ENCODE measurements around the gene BMAL1.

The BMAL1 gene

DNA sequence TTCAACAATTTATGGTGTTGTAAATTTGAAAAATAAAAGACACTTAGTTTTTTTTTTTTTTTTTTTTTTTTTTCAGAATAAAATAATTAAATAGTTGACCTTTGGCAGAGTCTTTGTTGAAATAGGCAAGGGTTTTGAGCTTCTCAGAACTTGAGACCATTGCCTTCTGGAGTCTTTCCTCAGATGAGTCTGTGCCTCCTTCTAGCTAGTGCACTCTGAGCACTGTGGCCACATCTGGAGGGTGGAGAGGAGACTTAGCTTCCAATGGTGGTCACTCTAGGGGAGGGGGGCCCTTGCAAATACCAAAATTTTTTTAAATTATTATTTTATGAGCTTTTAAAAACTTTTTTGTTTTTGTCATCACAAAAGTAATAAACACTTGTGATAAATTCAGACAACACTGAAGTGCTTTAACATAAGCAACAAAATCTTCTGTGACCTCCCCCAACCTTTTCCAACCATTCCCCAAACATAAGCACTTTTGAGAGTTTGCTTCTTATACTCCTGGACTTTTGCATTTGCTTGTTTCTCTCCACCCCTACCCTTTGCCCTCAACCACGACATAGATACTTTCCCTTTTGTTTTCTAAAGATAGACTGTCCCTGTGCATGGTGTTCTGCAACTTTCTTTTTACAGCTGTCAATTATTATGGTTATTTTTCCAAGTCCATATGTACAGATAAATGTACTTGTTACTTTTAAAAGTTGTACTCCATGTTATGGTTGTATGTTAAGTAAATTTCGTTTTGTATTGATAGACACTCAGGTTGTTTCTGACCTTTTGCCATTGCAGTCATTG is 41.1 kb downstream of the BMAL1 start:
- DNase-seq, result no peak

DNA sequence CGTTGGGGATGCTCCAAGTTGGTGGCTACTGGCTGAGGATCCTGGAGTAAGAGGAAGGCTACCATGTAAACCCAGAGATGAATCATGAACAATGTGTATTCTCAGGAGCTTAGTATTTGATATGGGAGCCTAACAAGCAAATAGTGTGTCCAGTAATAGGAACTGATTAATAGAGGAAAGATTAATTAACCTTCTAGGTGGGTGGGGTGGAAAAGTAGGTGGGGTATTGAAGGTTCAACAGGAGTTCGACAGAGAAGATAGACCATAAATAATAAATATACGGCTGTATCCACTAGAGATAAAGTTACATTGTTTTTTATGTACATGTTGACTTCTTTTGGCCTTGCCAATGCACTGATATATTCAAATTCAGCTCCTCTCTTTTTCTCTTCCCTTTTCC is 43.1 kb downstream of the BMAL1 start:
- no peak for DNase-seq

DNA sequence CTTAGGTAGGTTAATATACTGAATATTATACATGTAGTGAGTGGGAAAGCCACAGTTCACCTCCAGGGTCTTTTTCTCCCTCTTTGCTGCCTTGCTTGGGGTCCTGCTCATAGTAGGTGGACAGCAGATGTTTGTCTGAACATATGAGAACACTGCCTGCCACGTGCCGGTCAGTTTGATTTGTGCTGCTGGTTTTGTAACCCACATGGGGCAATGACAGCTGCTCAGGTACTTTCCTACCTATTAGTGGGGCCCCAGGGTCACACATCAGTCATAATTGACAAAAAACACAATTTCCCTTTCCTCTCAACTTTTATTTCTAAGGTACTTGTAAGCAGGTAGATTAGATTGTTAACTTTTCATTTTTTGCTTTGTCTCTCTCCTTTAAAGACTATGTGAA is 43.8 kb downstream of the BMAL1 start:
- DNase-seq, result no peak

DNA sequence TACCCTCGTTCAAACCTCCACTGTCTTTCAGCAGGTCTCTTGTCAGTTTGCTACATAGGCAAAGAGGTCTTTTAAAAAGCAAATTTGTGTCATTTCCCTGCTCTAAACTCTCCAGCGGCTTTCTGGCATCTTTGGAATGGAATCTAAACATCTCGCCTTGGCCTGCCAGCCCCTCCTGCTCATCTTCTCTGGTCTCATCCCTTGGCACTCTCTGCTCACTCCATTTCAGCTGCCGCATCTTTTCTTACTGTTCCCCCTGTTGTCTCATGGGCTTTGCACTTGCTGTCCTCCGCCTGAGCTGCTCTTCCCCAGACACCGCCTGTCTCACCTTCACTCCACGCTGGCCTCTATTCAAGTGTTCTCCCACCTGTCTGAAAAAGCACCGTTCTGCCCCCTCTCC is 46.6 kb downstream of the BMAL1 start:
- DNase-seq, result no peak

DNA sequence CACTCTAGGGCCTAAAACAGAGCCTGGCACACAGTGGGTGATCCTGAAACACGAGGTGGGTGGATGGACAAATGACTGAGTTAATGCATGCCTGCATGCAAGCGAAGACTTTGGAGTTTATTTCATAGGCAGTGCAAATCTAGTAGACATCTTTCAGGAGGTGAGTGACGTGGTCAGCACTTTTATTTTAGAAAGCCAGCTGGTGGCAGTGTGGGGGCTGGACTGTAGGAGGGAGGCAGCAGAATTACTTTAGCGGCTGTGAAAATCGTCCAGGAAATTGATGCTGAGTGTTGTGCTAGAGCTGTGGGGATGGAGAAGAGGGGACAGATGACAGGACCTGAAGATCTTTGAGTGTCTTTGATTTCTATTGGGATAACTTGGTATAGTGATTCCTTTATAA is 47.1 kb downstream of the BMAL1 start:
- DNase-seq, result peak; percentile 19

DNA sequence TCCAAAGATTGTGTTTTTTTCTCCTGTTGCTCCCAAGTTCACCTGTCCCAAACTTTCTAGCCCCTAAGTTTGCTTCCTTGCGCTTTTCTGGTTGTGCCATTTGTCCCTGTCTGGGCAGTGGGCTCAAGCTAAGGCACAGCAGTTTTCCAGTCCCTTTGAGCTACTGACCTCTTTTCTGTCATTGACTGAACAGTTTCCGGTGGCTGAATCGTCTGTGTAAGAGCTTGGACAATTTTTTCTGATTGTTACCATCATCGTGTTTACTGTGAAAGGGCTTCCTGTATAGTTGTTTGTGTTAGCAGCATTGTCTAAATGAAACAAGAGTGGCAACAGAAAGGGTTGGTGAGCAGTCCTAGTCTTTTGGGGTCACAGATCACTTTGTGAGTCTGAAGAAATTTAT is 49.8 kb downstream of the BMAL1 start:
- DNase-seq, result no peak

DNA sequence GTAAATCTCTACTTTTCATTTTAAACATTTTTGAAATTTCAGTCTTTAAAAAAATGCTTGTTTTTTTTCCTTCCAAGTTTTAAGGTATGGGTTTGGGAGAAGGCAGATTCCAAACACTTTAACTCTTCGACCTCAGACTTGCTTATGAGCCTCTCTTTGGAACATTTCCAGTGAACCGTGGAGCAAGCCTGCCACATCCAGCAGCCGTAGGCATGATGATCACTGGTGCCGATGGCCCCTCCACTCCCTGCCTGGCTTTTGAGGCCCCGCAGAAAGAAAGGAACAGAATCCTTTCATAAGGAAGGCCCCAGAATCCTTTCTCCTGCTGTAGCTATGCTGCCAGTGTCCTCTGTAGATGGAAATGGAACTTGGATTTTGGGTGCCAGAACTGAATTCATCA is 50.7 kb downstream of the BMAL1 start:
- no peak for DNase-seq

DNA sequence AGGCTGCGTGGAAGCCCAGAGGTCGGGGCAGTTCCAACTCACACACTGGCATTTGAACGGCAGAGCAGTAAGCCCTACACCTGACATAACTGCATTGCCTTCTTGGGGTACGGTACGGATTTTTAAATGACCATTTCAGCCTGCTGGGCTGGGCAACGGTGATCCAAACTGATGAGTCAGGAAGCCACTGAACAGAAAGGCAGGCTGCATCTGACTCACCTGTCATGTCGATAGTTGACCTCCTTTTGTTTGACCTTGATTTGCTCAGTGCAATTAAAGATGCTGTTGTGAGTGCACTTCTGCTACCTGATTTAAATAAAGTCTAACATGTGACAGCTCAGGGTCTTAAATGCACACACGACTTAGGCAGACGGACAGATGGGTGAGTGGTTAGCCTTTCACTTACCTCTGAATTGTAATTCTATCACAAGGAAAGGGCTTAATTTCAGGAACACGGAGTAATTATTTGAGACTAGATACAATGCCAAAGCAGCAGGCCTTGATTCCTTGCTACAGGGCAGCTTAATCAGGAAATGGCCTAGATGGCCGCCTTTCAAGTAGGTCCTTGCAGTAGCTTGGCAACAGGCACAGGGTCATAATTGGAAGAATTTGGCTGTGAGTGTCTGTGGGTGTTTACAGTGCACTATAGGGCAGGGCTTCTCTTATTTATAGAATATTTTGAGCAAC is 52.2 kb downstream of the BMAL1 start:
- peak; percentile 81 for DNase-seq

DNA sequence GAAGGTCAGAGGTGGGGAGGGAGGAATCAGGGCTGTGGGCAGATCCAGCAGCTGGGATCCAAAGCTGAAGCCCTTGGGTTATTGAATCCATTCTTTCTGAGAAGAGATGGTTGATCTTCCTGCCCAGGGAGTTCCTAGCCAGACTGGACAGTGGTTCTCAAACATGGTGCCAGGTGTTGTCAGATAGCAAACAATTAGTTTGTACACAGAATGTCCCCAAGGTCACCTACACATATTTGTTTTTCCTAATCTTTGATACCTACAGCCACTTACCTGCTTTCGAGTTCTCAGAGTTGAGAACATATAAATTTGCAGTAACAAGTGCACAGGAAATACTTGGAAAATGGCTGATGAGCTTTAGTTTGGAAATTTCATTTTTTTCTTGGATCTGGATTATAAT is 54.5 kb downstream of the BMAL1 start:
- DNase-seq, result no peak

DNA sequence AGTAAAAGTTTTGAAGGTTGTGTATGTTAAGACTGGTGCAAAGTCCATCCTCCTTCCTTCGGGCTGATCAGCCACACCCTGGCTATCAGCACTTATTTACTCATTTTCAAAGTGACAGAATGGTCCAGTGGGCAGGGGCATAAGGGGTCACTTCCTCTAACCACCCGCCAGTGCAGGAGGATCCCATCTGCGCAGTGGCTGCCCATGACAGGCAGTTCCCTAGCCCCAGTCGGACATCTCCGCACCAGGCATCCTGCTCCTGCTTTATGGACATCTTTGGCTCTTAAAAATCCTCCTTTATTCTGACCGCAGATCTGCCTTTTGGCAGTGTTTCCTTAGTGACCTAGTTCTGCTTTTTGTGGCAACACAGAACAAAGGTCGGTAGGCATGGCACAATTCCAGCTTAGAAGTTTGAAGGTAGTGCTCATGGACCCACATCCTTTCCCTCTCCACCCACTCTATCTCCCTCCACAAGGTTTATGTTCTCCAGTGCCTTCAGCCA is 55.9 kb downstream of the BMAL1 start:
- no peak for DNase-seq

DNA sequence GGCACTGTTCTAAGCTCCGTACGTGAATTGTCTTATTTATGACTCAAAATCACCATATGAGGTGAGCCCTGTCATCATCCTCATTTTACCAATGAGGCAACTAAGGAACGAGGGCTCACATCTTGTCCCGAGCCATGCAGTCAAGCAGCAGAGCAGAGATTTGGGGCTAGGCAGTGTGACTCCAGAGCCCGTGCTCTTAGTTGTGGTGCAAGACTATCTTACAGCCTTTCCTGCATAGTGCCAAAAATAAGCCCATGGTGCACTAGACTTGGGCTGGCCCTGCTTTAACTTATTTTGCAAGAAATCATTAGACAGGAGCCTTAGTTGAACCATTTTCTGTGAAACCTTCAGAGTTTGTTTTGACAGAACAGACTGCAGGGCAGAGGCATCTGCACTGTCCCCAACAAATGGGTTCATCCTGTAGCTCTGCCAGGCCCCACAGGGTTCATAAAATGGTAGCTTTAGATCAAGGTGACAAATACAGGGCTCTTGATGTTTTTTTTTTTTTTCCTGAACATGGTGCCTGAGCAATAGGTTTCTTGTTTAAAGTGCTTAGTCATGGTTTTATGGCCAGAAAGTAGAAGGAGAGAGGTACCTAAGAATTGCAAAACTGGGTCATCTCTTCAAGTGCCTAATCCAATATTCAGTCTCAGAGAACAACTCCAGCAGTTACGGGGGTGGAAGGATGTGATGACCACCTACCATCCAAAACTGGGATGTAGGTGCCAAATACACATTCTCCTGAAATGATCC is 56.6 kb downstream of the BMAL1 start:
- no peak for DNase-seq

DNA sequence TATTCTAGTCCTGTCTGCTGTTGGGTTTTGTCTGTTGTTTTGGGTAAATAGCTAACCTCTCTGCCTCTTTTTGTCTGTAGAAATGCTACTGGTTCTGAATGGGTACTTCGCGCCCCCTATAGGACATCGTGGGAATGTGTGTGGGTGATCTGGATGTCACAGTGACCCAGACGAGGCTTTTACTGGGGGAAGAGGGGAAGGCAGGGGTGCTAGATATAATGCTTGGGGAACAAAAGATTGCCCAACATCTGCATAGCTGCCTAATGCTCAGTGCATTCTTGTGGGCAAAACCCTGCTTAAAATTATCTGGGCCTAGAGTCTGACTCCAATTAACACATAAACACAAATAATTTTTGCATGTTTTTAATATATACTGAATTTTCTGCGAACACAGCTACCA is 57.7 kb downstream of the BMAL1 start:
- DNase-seq, result peak; percentile 25

DNA sequence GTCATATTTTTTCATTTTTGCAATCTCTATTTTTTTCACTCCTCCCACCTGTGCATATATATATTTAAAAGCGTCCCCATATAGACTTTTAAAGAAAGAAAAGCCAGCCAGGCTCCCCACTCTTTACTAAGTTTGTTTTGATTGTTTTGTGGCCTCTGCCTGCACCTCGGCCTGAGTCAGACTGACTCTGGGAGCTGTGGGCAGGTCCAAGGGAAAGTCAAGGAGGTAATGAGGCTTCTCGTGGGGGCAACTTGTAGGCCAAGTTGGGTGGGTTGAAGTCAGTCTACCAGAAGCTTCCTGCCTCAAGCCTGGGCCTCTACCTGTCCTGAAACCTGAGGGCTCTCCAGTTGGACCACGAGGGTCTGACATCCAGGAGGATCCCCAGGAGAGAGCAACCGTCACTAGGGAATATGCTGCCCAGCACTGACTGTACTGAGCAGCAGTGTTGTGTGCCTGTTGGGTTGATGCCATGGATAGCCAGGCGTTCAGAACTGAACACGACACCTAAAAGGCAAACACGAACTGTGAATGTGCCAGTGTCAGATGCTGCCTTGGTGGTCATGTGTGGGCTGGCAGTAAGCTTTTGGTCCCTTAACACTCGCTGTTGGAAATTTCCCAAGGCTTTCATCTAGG is 58.8 kb downstream of the BMAL1 start:
- no peak for DNase-seq

DNA sequence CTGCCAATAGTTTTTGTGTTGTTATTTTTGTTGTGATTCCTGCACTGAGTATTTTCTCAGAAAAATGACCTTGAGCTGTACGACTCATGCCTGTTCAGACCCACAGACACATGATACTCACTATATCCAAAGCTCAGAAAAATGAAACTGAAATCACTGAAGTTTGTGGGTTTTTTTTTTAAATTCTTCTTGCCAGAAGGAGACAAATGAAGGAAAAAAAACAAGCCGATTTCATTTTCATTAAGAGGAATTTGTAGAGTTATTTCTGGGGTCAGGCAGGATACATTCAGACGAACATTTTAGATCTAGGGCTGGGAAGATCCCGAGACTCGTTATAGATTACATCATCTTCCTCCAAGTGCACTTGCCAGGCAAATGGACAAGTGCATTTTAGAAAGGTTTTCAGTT is 60.4 kb downstream of the BMAL1 start:
- DNase-seq, result no peak

DNA sequence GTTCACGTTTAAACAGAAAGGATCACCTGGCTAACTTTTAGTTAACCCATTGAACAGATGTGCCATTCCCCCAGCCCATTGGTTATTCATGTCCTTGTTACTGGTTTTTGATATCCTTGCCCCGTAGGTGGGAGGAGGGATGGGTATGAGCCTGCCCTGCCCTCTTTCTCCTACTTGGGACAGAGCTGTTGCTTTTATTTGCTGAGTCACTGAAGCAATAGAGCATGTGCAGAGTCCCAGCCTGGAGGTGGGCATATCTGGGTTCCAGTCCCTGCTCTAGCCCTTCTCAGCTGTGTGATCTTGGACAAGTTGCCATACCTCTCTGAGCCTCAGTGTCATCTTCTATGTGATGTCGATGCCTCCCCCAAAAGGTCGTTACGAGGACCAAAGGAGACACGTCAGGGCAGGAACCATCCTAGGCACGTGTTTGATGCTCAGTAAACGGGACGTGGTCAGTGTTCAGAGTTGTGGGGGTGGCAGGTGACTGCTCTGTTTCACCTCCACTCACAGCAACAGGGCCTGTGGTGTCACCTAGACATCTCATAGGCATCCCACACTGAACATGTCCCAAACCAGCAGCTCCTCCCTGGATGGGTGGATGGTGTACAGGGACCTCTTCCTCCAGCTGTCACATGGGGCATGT is 61.0 kb downstream of the BMAL1 start:
- no peak for DNase-seq

DNA sequence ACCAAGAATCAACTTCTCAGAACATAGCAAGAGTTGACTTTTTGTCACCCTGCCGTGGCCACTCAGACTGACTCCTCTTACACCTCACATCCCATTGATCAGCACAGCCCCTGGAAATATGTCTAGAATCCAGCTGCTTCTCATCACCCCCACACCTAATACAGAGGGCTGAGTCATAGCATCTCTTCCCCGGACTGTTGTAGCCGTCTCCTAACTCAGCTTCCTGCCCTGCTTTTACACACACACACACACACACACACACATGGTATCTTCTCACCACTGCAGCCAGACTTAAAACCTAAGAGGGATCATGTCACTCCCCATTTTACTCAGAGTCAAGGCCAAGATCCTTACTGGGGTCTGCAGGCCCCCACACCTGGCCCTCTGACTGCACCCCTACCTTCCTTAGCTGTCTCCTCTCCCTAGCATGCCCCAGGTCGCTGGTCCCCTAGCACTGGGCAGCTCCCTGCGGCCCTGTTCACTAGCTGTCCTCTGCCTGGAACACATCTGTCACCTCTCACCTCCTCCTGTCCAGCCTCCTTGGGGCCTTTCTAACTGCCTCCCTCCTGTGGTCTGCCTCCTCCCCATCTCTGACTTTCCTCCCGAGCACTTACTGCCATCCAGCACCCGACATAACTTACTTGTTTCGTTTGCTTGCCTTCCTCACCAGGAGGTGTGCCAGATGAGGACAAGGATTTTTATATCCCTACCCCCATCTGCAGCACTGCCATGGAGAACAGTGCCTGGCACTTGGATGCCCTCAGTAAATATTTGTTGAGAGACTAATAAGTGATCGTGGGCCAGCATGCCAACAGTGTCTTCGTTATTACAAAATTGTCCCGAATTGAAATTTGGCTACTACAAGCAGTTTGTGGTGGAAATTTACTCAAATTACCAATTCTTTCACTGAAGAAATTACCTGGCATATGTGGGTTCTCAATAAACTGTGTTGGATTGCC is 61.9 kb downstream of the BMAL1 start:
- no peak for DNase-seq

DNA sequence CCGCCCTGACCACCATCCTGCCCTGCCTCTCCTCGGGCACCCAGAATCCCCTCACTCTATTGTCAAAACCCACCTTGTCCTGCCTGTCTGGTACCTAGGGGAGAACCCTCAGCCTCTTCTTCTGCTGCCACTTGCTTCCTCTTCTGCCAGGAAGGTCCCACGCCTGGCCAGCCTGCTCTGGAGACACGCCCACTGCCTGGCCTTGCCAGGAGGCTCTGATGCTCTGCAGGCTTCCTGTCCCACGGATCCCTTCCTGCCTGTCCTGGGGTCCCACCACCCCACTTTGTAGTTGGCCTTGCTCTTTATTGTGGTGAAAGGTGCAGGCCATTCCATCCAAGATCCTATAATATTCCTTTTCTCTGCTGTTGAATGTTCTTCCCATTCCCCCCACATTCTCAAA is 63.4 kb downstream of the BMAL1 start:
- no peak for DNase-seq

DNA sequence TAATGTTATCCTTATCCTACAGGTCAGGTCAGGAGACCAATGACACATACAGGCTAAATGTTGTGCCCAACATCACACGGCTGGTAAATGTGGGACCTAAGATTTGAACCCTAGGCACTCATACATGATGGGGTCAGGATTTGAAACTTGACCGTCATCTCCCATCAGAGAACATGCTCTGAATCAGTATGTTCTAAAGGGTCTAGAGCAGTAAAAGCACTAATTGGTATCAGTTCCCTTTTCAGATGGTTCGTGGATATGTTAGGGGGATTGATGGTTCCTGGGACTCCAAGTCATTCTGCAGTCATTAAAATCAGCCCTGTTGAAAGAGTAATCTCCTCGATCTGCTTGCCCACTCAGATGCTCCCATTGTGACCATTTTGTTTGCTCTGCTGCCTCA is 65.5 kb downstream of the BMAL1 start:
- DNase-seq, result no peak

DNA sequence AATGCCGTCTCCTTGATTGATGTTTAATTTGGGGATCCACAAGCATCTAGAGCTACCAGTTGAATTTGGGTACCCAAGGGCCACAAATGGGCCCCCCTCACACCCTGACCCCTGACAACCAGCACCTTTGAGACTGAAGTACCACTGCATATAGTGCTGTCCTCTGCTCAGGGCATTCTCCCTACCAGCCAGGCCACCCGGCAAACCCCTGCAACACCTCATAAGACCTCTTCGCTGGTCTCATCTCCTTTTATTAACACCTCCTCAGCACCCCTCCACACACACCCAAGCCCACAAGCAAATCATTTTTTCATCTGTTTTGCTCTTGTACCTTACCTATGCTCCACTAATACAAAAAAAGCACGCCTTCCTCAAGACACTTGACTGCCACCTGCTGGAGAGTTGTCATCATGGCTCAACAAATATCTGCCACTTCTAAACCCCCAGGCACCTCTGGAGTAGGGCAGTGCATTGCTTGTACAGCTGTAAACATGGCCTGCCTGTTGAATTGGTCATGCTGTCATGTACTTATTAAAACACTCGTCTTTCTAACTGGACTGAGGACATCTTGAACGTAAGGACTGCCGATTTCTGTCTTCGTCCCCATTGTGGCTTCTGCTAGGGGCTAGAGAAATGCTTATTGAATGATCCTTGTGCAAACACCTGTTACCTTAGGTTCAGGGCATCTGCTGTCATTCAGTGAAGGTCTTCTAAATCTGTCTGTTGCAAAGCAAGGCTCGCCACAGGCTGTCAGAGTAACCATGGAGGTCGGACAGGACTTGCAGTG is 66.5 kb downstream of the BMAL1 start:
- DNase-seq, result peak; percentile 57

DNA sequence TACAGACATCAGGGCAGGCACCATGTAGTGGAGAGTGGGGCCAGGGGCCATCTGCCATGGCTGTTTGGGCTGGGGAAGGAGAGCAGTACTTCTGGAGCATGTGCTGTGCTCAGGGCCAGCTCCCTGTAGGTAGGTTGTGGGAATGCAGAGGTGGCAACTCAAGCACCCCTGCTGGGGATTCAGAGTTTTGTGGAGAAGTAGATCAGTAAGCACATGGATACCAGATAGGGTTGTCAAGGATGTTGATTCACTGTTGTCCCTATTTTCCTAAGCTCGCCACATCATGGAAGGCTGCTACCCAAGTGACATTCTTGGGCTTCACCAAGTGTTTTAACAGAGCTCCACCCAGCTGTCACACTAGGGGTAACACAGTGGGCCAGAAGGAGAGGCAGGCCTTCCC is 67.2 kb downstream of the BMAL1 start:
- DNase-seq, result no peak

DNA sequence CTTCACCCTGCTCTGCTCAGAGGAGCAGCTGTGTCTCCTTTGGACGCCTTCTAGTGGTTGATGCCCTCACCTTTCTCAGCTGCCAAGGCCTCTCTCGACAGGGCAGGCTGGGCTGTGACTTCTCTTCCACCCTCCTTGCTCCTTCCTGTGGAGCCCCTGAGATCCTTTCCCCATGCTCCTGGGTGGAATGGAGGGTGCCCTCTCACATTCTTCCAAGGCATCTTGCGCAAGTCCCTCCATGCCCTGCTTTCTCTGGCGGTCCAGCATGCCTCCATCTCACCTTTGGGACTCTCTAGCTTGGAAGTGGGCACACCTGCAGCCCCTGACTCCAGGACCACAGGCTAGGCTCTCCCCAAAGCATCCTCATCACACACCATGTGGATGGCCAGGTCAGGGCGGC is 68.9 kb downstream of the BMAL1 start:
- no peak for DNase-seq

All from NCI-H2227 treated with DMSO at 0.1 percent for 48 hours (cell line).